K562 (cell line): ENCODE results near the gene TENT4B. TPM values are rescaled to one million over a fixed set of nuclear protein-coding genes. Genes with fewer than 3 reads are reported as not detected.
A peak's percentile ranks its signal among the peaks of the same experiment; 100 is the strongest.

Experiments used
- CBX2 ChIP-seq: fragments of 200-600 bp; sonication (generic); IDR thresholded peaks from one replicate; pipeline ENCODE4 v1.6.1; 2012; ENCODE audit warnings: mild to moderate bottlenecking, low read length, inconsistent platforms; ENCODE audit not compliant: insufficient read depth, poor library complexity, severe bottlenecking
- CXXC5 ChIP-seq: fragments of 250-450 bp; sonication (Bioruptor Pico); IDR thresholded peaks from 2 replicates; pipeline ENCODE4 v1.8.0; 2022; ENCODE audit warnings: inconsistent platforms, mild to moderate bottlenecking, moderate library complexity
- HMGN3 ChIP-seq: IDR thresholded peaks from 2 replicates; pipeline ENCODE4 v1.6.1; 2011; ENCODE audit warnings: borderline replicate concordance, low read depth, mild to moderate bottlenecking, mixed read lengths, low read length; ENCODE audit not compliant: insufficient read length; ENCODE audit errors: extremely low read depth
- MCM3 ChIP-seq: fragments of 450-650 bp; IDR thresholded peaks from 2 replicates; pipeline ENCODE4 v1.6.1; 2016
- NONO ChIP-seq, 2 experiments: fragments of 200-400 bp in 1 of 2; fragments of 450-650 bp in 1 of 2; formaldehyde crosslinking in 1 of 2; IDR thresholded peaks; 2 replicates each; pipeline ENCODE4 v1.6.1; 2017; ENCODE audit warnings: low read depth in 2 of 2, mild to moderate bottlenecking in 2 of 2, moderate library complexity in 2 of 2, low read length in 1 of 2
- NR4A1 ChIP-seq, 2 experiments: fragments of 250-450 bp in 1 of 2; fragments of 450-650 bp in 1 of 2; sonication (Bioruptor Pico) in 1 of 2; IDR thresholded peaks; 2 replicates each; pipeline versions ENCODE4 v1.4.0 to v1.6.1; 2016 to 2020; ENCODE audit warnings: mild to moderate bottlenecking in 2 of 2, missing compliant biosample characterization in 1 of 2, missing genetic modification characterization in 1 of 2, moderate library complexity in 1 of 2
- NRF1 ChIP-seq, 2 experiments: fragments of 450-650 bp; IDR thresholded peaks in 1 of 2; conservative IDR thresholded peaks in 1 of 2; 2 replicates each; pipeline ENCODE4 v1.6.1; 2014; ENCODE audit warnings: mild to moderate bottlenecking in 2 of 2
- PCBP1 ChIP-seq: fragments of 200-400 bp; formaldehyde crosslinking; IDR thresholded peaks from 2 replicates; pipeline ENCODE4 v1.6.1; 2018; ENCODE audit warnings: mild to moderate bottlenecking, low read depth, low read length; ENCODE audit not compliant: poor library complexity, severe bottlenecking
- POLR2G ChIP-seq: fragments of 200-400 bp; formaldehyde crosslinking; IDR thresholded peaks from 2 replicates; pipeline ENCODE4 v1.6.1; 2017; ENCODE audit warnings: low read depth, mild to moderate bottlenecking, antibody characterized with exemption, low read length, moderate library complexity
- PRPF4 ChIP-seq: fragments of 200-400 bp; formaldehyde crosslinking; IDR thresholded peaks from one replicate; pipeline ENCODE4 v1.6.1; 2017; ENCODE audit warnings: low read length, low read depth, mild to moderate bottlenecking; ENCODE audit not compliant: insufficient read depth, poor library complexity, severe bottlenecking
- RBBP5 ChIP-seq: fragments of 200-600 bp; sonication (generic); IDR thresholded peaks from 2 replicates; pipeline ENCODE4 v1.6.1; 2012; ENCODE audit warnings: borderline replicate concordance, mild to moderate bottlenecking, low read length, control low read depth, inconsistent platforms; ENCODE audit not compliant: insufficient read depth, poor library complexity, severe bottlenecking
- RBFOX2 ChIP-seq: fragments of 200-400 bp; formaldehyde crosslinking; IDR thresholded peaks from 2 replicates; pipeline ENCODE4 v1.6.1; 2017; ENCODE audit warnings: low read depth, mild to moderate bottlenecking, low read length, moderate library complexity
- RBM25 ChIP-seq: fragments of 200-400 bp; formaldehyde crosslinking; IDR thresholded peaks from 2 replicates; pipeline ENCODE4 v1.6.1; 2018; ENCODE audit warnings: low read length, low read depth, moderate library complexity; ENCODE audit not compliant: severe bottlenecking
- SPI1 ChIP-seq: IDR thresholded peaks from 2 replicates; pipeline ENCODE4 v1.6.1; 2011; ENCODE audit warnings: low read depth, low read length, control low read depth, borderline replicate concordance
- ZC3H11A ChIP-seq: IDR thresholded peaks from 2 replicates; pipeline ENCODE4 v1.6.1; 2012; ENCODE audit warnings: low read depth, low read length, improper control_type of control experiment
- ZC3H4 ChIP-seq: sonication (generic); formaldehyde crosslinking; IDR thresholded peaks from 2 replicates; pipeline ENCODE4 v1.9.0; 2021; ENCODE audit warnings: missing genetic modification reagents, borderline replicate concordance
- ZFX ChIP-seq: sonication (generic); formaldehyde crosslinking; IDR thresholded peaks from 2 replicates; pipeline ENCODE4 v1.8.0; 2022; ENCODE audit warnings: mild to moderate bottlenecking, missing genetic modification reagents, moderate library complexity
- ZNF24 ChIP-seq: fragments of 450-650 bp; IDR thresholded peaks from 2 replicates; pipeline ENCODE4 v1.6.1; 2016
- ZNF57 ChIP-seq: fragments of 450-650 bp; formaldehyde crosslinking; IDR thresholded peaks from 2 replicates; pipeline ENCODE4 v1.4.0; 2020; ENCODE audit warnings: mild to moderate bottlenecking, moderate library complexity
- polyA plus RNA-seq, 8 experiments: library from polyadenylated mRNA; depleted of rRNA in 4 of 8; stranded (reverse) in 5 of 8; unstranded in 3 of 8; fragments of >200 nt; fragmentation: Nextera tagmentation in 2 of 8; fragmentation: Illumina TruSeq in 1 of 8; extraction: Ambion mirVana in 2 of 8; extraction: Trizol in 1 of 8; gene quantifications; 2 replicates each; pipeline versions ENCODE4 v1.2.1 to v1.2.3, GENCODE V29; 2011 to 2014; ENCODE audit warnings: inconsistent platforms in 1 of 8, missing spikeins in 1 of 8
- total RNA-seq, 7 experiments: library from RNA; depleted of rRNA in 6 of 7; stranded (reverse); fragments of >200 nt in 6 of 7; fragmentation: Illumina TruSeq in 2 of 7; extraction: Trizol in 2 of 7; gene quantifications; 2 replicates each; pipeline versions ENCODE4 v1.2.1 to v1.2.3, GENCODE V29; 2011 to 2021; ENCODE audit warnings: low replicate concordance in 1 of 7
- TF ChIP-seq, protein P1 (sequence below): fragments of 450-650 bp; IDR thresholded peaks from one replicate; pipeline ENCODE4 v1.6.1; 2018; ENCODE audit warnings: mild to moderate bottlenecking, moderate library complexity; ENCODE audit not compliant: partially characterized antibody
- TF ChIP-seq, protein P2 (sequence below), 2 experiments: fragments of 450-650 bp; conservative IDR thresholded peaks; 2 replicates each; pipeline ENCODE4 v1.6.1; 2017; ENCODE audit warnings: mild to moderate bottlenecking in 2 of 2, moderate library complexity in 2 of 2
- TF ChIP-seq, protein P3 (sequence below): sonication (generic); formaldehyde crosslinking; IDR thresholded peaks from 2 replicates; pipeline ENCODE4 v1.8.1; 2023; ENCODE audit warnings: mild to moderate bottlenecking, missing genetic modification reagents, moderate library complexity

Gene TENT4B
- total and polyA plus RNA-seq, 9 of the 15 experiments (the other 6 are each of a cell fraction or from before 2014, with no cell fraction given): 5.2 to 8.4 (median 7.0) TPM

DNA sequence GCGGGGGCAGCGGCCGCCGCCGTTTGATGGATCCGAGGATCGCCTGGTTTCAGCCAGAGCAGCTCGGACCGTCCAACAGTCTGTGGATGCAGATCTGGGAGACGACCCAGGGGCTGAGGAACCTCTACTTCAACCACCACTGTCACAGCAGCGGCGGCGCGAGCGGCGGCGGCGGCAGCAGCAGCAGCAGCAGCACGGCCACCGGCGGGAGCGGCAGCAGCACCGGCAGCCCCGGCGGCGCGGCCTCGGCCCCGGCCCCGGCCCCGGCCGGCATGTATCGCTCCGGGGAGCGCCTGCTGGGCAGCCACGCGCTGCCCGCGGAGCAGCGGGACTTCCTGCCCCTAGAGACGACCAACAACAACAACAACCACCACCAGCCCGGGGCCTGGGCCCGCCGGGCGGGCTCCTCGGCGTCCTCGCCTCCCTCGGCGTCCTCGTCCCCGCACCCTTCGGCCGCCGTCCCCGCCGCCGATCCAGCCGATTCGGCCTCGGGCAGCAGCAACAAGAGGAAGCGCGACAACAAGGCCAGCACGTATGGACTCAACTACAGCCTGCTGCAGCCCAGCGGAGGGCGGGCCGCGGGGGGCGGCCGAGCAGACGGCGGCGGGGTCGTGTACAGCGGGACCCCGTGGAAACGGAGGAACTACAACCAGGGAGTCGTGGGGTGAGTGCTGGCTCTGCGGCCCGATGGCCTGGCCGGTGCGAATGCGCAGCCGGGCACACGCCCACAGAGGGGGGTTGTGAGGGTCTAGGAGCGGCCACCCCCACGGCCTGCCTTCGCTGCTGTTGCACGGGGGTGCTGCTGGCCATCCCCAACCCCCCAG, 702 bp downstream of the TENT4B start (continued):
- TF ChIP-seq HMGN3: peak; percentile 28
- TF ChIP-seq ZC3H11A: no peak
- TF ChIP-seq SPI1: 0 out of 2 replicates have a peak, but pooled peaks have one; percentile 6
- peak; percentile 67 for TF ChIP-seq RBFOX2
- TF ChIP-seq PRPF4: no peak
- TF ChIP-seq, protein P1, sequence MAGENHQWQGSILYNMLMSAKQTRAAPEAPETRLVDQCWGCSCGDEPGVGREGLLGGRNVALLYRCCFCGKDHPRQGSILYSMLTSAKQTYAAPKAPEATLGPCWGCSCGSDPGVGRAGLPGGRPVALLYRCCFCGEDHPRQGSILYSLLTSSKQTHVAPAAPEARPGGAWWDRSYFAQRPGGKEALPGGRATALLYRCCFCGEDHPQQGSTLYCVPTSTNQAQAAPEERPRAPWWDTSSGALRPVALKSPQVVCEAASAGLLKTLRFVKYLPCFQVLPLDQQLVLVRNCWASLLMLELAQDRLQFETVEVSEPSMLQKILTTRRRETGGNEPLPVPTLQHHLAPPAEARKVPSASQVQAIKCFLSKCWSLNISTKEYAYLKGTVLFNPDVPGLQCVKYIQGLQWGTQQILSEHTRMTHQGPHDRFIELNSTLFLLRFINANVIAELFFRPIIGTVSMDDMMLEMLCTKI: no peak
- peak; percentile 87 for TF ChIP-seq RBBP5
- peak; percentile 73 for TF ChIP-seq RBM25
- peak; percentile 56 for TF ChIP-seq CXXC5 (CRISPR knock-in tag)
- peak; percentile 44; the same call in 1 of the 2 replicates for TF ChIP-seq POLR2G
- no peak for TF ChIP-seq MCM3
- no peak for TF ChIP-seq CBX2
- peak; percentile 46 for TF ChIP-seq PCBP1
- 0 out of 2 replicates have a peak, but pooled peaks have one; percentile 2 for TF ChIP-seq ZNF24
- no peak for TF ChIP-seq ZNF57
- TF ChIP-seq, protein P2, sequence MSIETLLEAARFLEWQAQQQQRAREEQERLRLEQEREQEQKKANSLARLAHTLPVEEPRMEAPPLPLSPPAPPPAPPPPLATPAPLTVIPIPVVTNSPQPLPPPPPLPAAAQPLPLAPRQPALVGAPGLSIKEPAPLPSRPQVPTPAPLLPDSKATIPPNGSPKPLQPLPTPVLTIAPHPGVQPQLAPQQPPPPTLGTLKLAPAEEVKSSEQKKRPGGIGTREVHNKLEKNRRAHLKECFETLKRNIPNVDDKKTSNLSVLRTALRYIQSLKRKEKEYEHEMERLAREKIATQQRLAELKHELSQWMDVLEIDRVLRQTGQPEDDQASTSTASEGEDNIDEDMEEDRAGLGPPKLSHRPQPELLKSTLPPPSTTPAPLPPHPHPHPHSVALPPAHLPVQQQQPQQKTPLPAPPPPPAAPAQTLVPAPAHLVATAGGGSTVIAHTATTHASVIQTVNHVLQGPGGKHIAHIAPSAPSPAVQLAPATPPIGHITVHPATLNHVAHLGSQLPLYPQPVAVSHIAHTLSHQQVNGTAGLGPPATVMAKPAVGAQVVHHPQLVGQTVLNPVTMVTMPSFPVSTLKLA (conservative IDR thresholded peaks at IDR 0.05): peak in 1 of 2 experiments; percentile 29; a peak in 1 of 4 replicates
- 0 out of 4 replicates have a peak, but pooled peaks of 1 of the 2 experiments have one; percentile 22 for TF ChIP-seq NONO (IDR thresholded peaks at IDR 0.05; ENCODE audit: low read depth in 2 of 2, low read length in 1 of 2)
- peak; percentile 85; the same call in 1 of the 2 replicates for TF ChIP-seq ZC3H4
- TF ChIP-seq NRF1 (conservative IDR thresholded peaks at IDR 0.05 in 1 of 2, IDR thresholded peaks at IDR 0.05 in 1 of 2): peak; percentile 19 to 42; a peak in 3 of 4 replicates
- 0 out of 2 replicates have a peak, but pooled peaks have one; percentile 18 for TF ChIP-seq NR4A1 (CRISPR knock-in tag; IDR thresholded peaks at IDR 0.05)
- no peak for TF ChIP-seq NR4A1 (tag; IDR thresholded peaks at IDR 0.05)
- peak; percentile 66 for TF ChIP-seq ZFX (CRISPR knock-in tag)
- TF ChIP-seq, protein P3, sequence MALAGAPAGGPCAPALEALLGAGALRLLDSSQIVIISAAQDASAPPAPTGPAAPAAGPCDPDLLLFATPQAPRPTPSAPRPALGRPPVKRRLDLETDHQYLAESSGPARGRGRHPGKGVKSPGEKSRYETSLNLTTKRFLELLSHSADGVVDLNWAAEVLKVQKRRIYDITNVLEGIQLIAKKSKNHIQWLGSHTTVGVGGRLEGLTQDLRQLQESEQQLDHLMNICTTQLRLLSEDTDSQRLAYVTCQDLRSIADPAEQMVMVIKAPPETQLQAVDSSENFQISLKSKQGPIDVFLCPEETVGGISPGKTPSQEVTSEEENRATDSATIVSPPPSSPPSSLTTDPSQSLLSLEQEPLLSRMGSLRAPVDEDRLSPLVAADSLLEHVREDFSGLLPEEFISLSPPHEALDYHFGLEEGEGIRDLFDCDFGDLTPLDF (CRISPR knock-in tag): no peak
